AG04450 (cell line): ENCODE measurements around the gene RSPO4. TPM values are rescaled to one million over a fixed set of nuclear protein-coding genes. Genes with fewer than 3 reads are reported as not detected.

Experiments
- CTCF ChIA-PET: fragments of 300-600, 350-600 bp; formaldehyde crosslinking; extraction: SDS; loops from one replicate; lab custom pipeline; 2022; ENCODE audit warnings: antibody characterized with exemption, inconsistent platforms; lab: Charles Lee
- POLR2A ChIA-PET: fragments of 350-600 bp; formaldehyde crosslinking; extraction: SDS; loops from one replicate; lab custom pipeline; 2021; ENCODE audit warnings: antibody characterized with exemption, inconsistent platforms; lab: Yijun Ruan, JAX
- DNase-seq: peaks from one replicate; pipeline ENCODE4 v3.0.0-alpha.2; 2011; ENCODE audit warnings: low read depth, low spot score
- H3K27ac ChIP-seq: one replicate; pipeline ENCODE4 v1.5.1; 2012; ENCODE audit warnings: low read depth, low read length, control low read depth
- H3K27me3 ChIP-seq: one replicate; pipeline ENCODE4 v1.6.0; 2012; ENCODE audit warnings: low read length; ENCODE audit not compliant: control insufficient read depth, insufficient read depth
- H3K4me3 ChIP-seq: 2 replicates; pipeline ENCODE4 v1.5.1; 2011; ENCODE audit warnings: mild to moderate bottlenecking, low read depth, low read length, control low read depth
- H3K9me3 ChIP-seq: 2 replicates; pipeline ENCODE4 v1.5.1; 2012; ENCODE audit warnings: low read length; ENCODE audit not compliant: control insufficient read depth, insufficient read depth
- polyA plus RNA-seq: library from polyadenylated mRNA; depleted of rRNA; stranded (reverse); fragments of >200 nt; gene quantifications from 2 replicates; pipeline ENCODE4 v1.2.3, GENCODE V29; 2011
- TF ChIP-seq, protein P1 (sequence below): IDR thresholded peaks from 2 replicates; pipeline ENCODE4 v1.5.1; 2011; ENCODE audit warnings: low read depth, low read length, control low read depth, inconsistent platforms

RSPO4 gene
- polyA plus RNA-seq, 1 experiment, result not detected

DNA sequence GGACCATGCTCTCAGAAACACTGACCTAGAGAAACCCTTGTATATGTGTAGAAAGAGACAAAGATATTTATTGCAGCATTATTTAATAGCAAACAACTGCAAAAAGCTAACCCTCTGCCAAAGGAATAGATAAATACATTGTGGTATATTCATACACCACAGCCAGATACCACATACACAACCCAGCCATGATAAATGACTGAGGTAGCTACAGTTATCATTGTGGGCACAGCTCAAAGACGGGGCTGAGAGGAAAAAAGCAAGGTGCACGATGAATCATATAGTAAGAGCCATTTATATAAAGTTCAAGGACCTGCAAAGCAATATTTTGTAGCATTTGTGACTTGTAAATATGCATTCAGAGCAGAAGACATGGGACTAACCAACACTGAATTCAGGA lies 30.8 kb downstream of the RSPO4 start:
- POLR2A ChIA-PET, result no interaction called here
- CTCF ChIA-PET, result no interaction called here
- H3K9me3 ChIP-seq, result no peaks in the 10 kb centered on the region
- TF ChIP-seq, protein P1, sequence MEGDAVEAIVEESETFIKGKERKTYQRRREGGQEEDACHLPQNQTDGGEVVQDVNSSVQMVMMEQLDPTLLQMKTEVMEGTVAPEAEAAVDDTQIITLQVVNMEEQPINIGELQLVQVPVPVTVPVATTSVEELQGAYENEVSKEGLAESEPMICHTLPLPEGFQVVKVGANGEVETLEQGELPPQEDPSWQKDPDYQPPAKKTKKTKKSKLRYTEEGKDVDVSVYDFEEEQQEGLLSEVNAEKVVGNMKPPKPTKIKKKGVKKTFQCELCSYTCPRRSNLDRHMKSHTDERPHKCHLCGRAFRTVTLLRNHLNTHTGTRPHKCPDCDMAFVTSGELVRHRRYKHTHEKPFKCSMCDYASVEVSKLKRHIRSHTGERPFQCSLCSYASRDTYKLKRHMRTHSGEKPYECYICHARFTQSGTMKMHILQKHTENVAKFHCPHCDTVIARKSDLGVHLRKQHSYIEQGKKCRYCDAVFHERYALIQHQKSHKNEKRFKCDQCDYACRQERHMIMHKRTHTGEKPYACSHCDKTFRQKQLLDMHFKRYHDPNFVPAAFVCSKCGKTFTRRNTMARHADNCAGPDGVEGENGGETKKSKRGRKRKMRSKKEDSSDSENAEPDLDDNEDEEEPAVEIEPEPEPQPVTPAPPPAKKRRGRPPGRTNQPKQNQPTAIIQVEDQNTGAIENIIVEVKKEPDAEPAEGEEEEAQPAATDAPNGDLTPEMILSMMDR, result no peak
- no peak overlapping the region for H3K27ac ChIP-seq
- no peak overlapping the region for H3K4me3 ChIP-seq
- DNase-seq, result no peak
- H3K27me3 ChIP-seq, result peaks cover 3% of the 10 kb centered on the region

DNA sequence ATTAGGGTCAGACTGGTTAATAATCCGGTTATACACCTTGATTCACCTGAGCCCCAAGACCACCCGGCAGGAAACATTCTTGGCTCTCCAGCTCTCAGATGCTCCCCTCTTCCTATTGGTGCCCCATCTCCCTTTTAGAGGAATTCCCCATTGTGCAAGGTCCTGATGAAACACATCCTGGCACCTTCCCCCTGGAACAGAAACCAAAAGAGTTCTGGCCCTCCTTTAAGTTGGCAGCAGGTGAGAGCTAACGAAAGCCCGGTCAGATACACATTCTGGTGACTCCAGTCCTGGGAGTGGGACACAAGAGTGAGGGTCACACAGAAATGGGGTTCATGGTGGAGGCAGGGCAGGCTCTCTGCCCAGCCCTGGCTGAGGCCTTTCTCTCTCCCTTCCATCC lies 32.2 kb downstream of the RSPO4 start:
- TF ChIP-seq, protein P1, result no peak
- Histone ChIP-seq H3K27ac (no peak overlapping the region), H3K27me3 (no peaks in the 10 kb centered on the region), H3K4me3 (no peak overlapping the region), H3K9me3 (no peaks in the 10 kb centered on the region)
- CTCF ChIA-PET, result no interaction called here
- POLR2A ChIA-PET, result no interaction called here
- no peak for DNase-seq

DNA sequence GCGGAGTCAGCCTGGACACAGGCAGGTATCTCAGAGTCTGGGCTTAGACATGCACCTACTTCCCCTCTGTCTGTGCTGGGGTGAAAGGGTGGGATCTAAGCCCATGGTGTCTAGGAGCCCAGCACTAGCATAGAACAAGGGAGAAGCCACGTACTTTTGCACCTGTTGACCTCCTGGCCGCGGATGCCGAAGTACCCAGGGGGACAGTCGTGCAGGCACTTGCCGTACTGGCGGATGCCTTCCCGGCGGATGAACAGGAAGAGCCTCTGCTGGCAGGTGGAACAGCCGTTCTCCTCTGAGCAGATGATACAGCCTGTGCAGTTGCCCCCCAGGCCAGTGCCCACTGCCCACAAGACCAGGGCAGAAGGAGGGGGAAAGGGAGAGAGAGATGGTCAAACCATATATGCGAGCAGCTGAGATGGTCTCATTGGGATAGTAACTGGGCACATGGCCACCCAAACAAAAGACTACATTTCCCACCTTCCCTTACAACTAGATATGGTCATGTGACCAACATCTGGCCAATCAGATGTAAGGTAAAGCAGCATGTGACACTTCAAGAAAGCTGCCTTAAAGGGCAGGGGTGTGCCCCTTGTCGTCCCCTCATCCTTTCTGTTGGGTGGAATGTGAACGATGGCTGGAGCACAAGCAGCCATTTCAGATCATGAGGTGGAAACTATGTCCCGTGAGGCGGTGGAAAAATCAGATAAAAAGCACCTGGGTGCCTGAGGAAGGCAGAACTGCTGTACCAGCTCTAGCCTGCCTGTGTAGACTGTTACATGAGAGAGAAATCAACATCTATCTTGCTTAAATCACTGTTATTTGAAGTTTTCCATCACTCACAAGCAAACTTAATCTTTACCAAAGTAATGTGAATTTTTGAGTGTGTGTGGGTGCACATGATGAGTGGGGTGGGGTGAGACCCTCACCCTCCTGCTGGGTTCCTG lies 34.0 kb downstream of the RSPO4 start:
- TF ChIP-seq, protein P1, result no peak
- CTCF ChIA-PET, result no interaction called here
- no peak for DNase-seq
- H3K9me3 ChIP-seq, result no peaks in the 10 kb centered on the region
- no peak overlapping the region for H3K4me3 ChIP-seq
- POLR2A ChIA-PET, result no interaction called here
- H3K27me3 ChIP-seq, result no peaks in the 10 kb centered on the region
- H3K27ac ChIP-seq, result no peak overlapping the region

DNA sequence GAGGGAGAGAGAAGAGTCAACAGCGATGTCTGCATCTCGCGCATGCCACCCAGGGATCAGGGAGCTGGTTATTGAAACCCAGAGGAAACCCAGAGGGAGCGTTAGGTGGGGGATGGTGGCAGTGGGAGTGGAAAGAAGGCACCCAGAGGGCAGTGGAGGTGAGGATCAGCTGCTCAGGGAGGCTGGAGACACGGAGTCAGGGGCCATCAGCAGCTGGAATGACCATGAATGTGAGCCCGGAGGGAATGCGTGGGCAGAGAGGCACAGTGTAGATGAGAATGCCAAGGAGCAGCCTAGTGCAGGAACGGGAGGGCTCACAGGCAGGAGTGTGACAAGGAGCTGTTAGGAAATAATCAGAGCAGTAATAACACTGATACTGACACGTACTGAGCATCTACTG lies 36.2 kb downstream of the RSPO4 start:
- CTCF ChIA-PET, result interaction anchor here (0.9 to 1.0 kb wide), 2 partner anchors 9 to 150 kb away, joined by 3 to 4 read pairs; no protein-coding TSS in a partner anchor
- no peak overlapping the region for H3K4me3 ChIP-seq
- POLR2A ChIA-PET, result no interaction called here
- no peak overlapping the region for H3K27ac ChIP-seq
- no peaks in the 10 kb centered on the region for H3K9me3 ChIP-seq
- TF ChIP-seq, protein P1, result no peak
- no peak for DNase-seq
- no peaks in the 10 kb centered on the region for H3K27me3 ChIP-seq

DNA sequence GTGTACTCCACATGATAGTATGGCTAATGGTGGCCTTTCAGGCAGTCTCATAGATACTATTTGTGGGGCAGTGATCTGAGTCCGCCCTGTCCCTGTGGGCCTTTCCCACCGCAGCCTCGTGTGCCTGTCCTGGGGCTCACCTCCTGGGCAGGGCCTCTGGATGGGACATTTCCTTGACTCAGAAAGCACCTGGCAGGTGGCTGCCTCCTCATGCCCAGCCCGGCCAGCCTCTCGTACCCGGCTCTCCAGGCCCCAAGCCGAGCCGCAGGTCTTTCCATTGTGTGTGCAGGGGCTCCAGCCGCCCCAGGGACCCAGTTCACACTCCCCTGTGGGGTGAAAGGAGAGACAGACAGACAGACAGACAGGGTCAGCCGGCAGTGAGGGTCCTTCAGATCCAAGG lies 38.3 kb downstream of the RSPO4 start:
- Histone ChIP-seq H3K4me3 (no peak overlapping the region), H3K27ac (no peak overlapping the region), H3K27me3 (peaks cover under 1% of the 10 kb centered on the region), H3K9me3 (no peaks in the 10 kb centered on the region)
- TF ChIP-seq, protein P1, result no peak
- ChIA-PET CTCF (no interaction called here), POLR2A (no interaction called here)
- no peak for DNase-seq
